B cell (primary cell): Measurements from ENCODE around the gene IRF7. TPM values are rescaled to one million over a fixed set of nuclear protein-coding genes. Genes with fewer than 3 reads are reported as not detected.
"Not testable (repeated sequence)": the region's sequence is repeated elsewhere in the genome, so short reads cannot be mapped to it uniquely, and the experiment has no call there.

Source experiments
- ATAC-seq: fragments of 200-7000 bp; cut with Tn5 transposase; one replicate; pipeline ENCODE4 v1.10.0; 2021; ENCODE audit warnings: low read depth, mild to moderate bottlenecking, moderate number of reproducible peaks, moderate library complexity
- CTCF ChIA-PET: fragments of 350-600 bp; sonication (Branson Sonifier 250); formaldehyde crosslinking; loops from one replicate; lab custom pipeline; 2021; ENCODE audit warnings: antibody characterized with exemption, inconsistent platforms; lab: Charles Lee
- POLR2A ChIA-PET: fragments of 350-600 bp; sonication (Branson Sonifier 250); formaldehyde crosslinking; loops from one replicate; lab custom pipeline; 2021; ENCODE audit warnings: antibody characterized with exemption; lab: Charles Lee
- DNase-seq: peaks from one replicate; pipeline ENCODE4 v3.0.0; 2013
- H2AFZ ChIP-seq: 2 replicates; pipeline ENCODE4 v1.6.1; 2012; ENCODE audit warnings: mild to moderate bottlenecking, low read depth, low read length; ENCODE audit not compliant: insufficient read depth, poor library complexity, severe bottlenecking
- H3K27ac ChIP-seq, 2 donors: 1 replicate in 1 of 2; 2 replicates in 1 of 2; pipeline ENCODE4 v1.5.1; 2012 to 2013; ENCODE audit warnings: low read length in 2 of 2, mild to moderate bottlenecking in 2 of 2, moderate library complexity in 1 of 2
- H3K27me3 ChIP-seq, 4 experiments: fragments of 200-600 bp in 1 of 4; sonication (generic) in 1 of 4; replicated peaks in 1 of 4; 1 replicate in 2 of 4; 2 replicates in 2 of 4; pipeline versions ENCODE4 v1.6.1 to v1.7.0; 2013 to 2016; ENCODE audit warnings: low read length in 3 of 4, mild to moderate bottlenecking in 2 of 4, mixed read lengths in 1 of 4, moderate library complexity in 1 of 4; ENCODE audit not compliant: insufficient read depth in 4 of 4, control insufficient read depth in 3 of 4; ENCODE audit errors: control extremely low read depth in 1 of 4
- H3K36me3 ChIP-seq, 2 experiments: replicated peaks in 1 of 2; 1 replicate in 1 of 2; 2 replicates in 1 of 2; pipeline versions ENCODE4 v1.6.1 to v1.7.1; 2013; ENCODE audit warnings: low read length in 1 of 2; ENCODE audit not compliant: insufficient read depth in 2 of 2, control insufficient read depth in 1 of 2; ENCODE audit errors: control extremely low read depth in 1 of 2, extremely low read depth in 1 of 2
- H3K4me1 ChIP-seq, 2 donors: fragments of 200-600 bp in 1 of 2; sonication (generic) in 1 of 2; 1 replicate in 1 of 2; 2 replicates in 1 of 2; pipeline versions ENCODE4 v1.5.1 to v1.6.1; 2013 to 2017; ENCODE audit warnings: low read length in 2 of 2; ENCODE audit not compliant: control insufficient read depth in 2 of 2, insufficient read depth in 2 of 2
- H3K4me2 ChIP-seq: replicated peaks from 2 replicates; pipeline ENCODE3; 2012; ENCODE audit warnings: mild to moderate bottlenecking, low read depth, low read length; ENCODE audit not compliant: poor library complexity, severe bottlenecking
- H3K4me3 ChIP-seq, 5 experiments: fragments of 200-600 bp in 1 of 5; sonication (generic) in 1 of 5; 1 replicate in 3 of 5; 2 replicates in 2 of 5; pipeline versions ENCODE4 v1.5.1 to v1.7.0; 2011 to 2016; ENCODE audit warnings: low read length in 4 of 5, mild to moderate bottlenecking in 4 of 5, low read depth in 2 of 5, control low read depth in 1 of 5, moderate library complexity in 1 of 5; ENCODE audit not compliant: insufficient read depth in 1 of 5; ENCODE audit errors: control extremely low read depth in 1 of 5, extremely low read depth in 1 of 5
- H3K79me2 ChIP-seq: fragments of 200-600 bp; sonication (generic); one replicate; pipeline ENCODE4 v1.6.0; 2016; ENCODE audit warnings: low read length; ENCODE audit not compliant: control insufficient read depth, insufficient read depth
- H3K9ac ChIP-seq: fragments of 200-600 bp; sonication (generic); 2 replicates; pipeline ENCODE4 v1.6.1; 2017; ENCODE audit warnings: mild to moderate bottlenecking, low read length, moderate library complexity
- H3K9me3 ChIP-seq, 3 donors: one replicate each; pipeline versions ENCODE4 v1.6.1 to v1.7.1; 2013; ENCODE audit warnings: low read length in 2 of 3; ENCODE audit not compliant: control insufficient read depth in 2 of 3, insufficient read depth in 1 of 3; ENCODE audit errors: control extremely low read depth in 1 of 3
- H4K20me1 ChIP-seq: 2 replicates; pipeline ENCODE4 v1.6.0; 2012; ENCODE audit warnings: mild to moderate bottlenecking, low read length; ENCODE audit not compliant: insufficient read depth, control insufficient read depth, poor library complexity, severe bottlenecking
- H3K27ac Mint-ChIP-seq: one replicate; pipeline ENCODE4 v1.8.0; 2021; ENCODE audit warnings: mixed read lengths
- H3K27me3 Mint-ChIP-seq: one replicate; pipeline ENCODE4 v1.8.0; 2021; ENCODE audit warnings: mixed read lengths
- H3K4me1 Mint-ChIP-seq: one replicate; pipeline ENCODE4 v1.8.0; 2021; ENCODE audit warnings: mixed read lengths
- H3K4me3 Mint-ChIP-seq: one replicate; pipeline ENCODE4 v1.8.0; 2021; ENCODE audit warnings: mixed read lengths
- H3K9me3 Mint-ChIP-seq: one replicate; pipeline ENCODE4 v1.8.0; 2022; ENCODE audit warnings: mixed read lengths; ENCODE audit not compliant: insufficient read depth
- CTCF ChIP-seq: fragments of 200-600 bp; IDR thresholded peaks from one replicate; pipeline ENCODE4 v1.8.0; 2022; ENCODE audit warnings: antibody characterized with exemption, mild to moderate bottlenecking
- EZH2 ChIP-seq: IDR thresholded peaks from 2 replicates; pipeline ENCODE4 v1.6.1; 2012; ENCODE audit warnings: borderline replicate concordance, low read depth, mild to moderate bottlenecking, moderate library complexity, low read length; ENCODE audit not compliant: insufficient read depth, poor library complexity, severe bottlenecking
- WGBS: methylation state at CpG from one replicate; pipeline ENCODE4 v1.1.5; 2013; ENCODE audit warnings: missing lambda C conversion rate; ENCODE audit not compliant: insufficient coverage; 5-methylcytosine and 5-hydroxymethylcytosine counted together
- intact Hi-C: fragments of 100-400 bp; cut with micrococcal nuclease; formaldehyde crosslinking; loops from one replicate; pipeline ENCODE4 v1.10.0; 2022
- polyA plus RNA-seq: library from polyadenylated mRNA; depleted of rRNA; stranded (reverse); fragments of >200 nt; gene quantifications from 2 replicates; pipeline ENCODE4 v1.2.3, GENCODE V29; 2012
- total RNA-seq, 2 donors: library from RNA; stranded (reverse); fragments of 120-200 nt in 1 of 2; gene quantifications; 1 replicate in 1 of 2; 2 replicates in 1 of 2; pipeline versions ENCODE4 v1.2.3 to v1.2.4, GENCODE V29; 2013 to 2022

Gene IRF7
- total and polyA plus RNA-seq, 2 donors (not counting 1 experiment from before 2014, with no cell fraction given), result 136 to 184 TPM

DNA sequence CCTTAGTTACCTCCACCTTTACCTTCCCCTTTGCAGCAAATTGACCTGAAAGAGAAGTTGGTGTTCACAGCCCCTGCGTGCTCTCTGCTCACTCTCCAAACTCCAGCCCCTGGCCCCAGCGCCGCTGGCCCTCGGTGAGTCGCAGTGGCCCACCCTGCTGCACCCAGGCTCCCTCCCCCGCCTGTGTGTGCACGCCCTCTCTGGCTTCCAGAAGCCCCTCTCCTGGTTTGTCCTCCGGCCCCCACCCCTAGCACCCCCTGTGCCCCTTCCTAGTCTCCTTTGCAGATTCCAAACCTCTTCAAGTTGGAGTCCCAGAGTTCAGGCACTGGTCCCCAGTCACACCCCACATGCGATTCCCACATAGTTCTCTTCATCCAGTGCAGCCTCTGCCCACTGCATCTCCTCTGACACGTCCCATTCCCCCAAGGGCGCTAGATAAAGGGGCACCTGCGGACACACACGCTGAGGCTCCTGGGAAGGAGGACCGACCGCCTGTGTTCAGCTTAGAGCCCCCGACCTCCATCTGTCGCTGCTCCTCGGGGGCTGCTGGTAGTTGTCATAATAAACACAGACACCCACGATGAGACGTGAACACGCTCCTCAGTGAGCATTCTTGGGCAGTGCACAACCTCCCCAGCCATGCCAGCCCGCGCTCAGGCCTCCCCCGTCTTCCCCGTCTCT is 41.0 kb downstream of the IRF7 start:
- Histone ChIP-seq H4K20me1 (peaks cover 39% of the 10 kb centered on the region), H3K79me2 (peaks cover 31% of the 10 kb centered on the region), H3K36me3 (peaks cover 0 to 1% of the 10 kb centered on the region in 2 experiments), H3K9me3 (peaks cover 0 to 3% (median 0%) of the 10 kb centered on the region in 3 donors), H3K9ac (peak overlapping the region; percentile 68), H3K27me3 (peaks cover 0 to 18% (median 9%) of the 10 kb centered on the region in 4 experiments), H3K4me3 (peak overlapping the region in 4 of 5 experiments; percentile 45 to 69 (median 60)), H3K4me2 (peak overlapping the region; percentile 98), H3K27ac (no peak overlapping the region), H3K4me1 (peaks cover 30 to 39% of the 10 kb centered on the region in 2 donors), H2AFZ (peak overlapping the region; percentile 91)
- H3K4me3 Mint-ChIP-seq, result peak overlapping the region; percentile 88
- ChIA-PET POLR2A (interaction anchor here (1.1 to 1.8 kb wide), 6 partner anchors 8 to 122 kb away, joined by 3 to 26 read pairs (median 10); partner anchors contain the start of genes DEAF1, HRAS, IRF7 and LRRC56), CTCF (interaction anchor here (0.7 to 1.2 kb wide), 3 partner anchors 20 to 153 kb away, joined by 3 read pairs; no protein-coding TSS in a partner anchor)
- peak overlapping the region; percentile 88 for H3K27ac Mint-ChIP-seq
- WGBS, result 23% methylated on average over 25 of the region's 25 CpGs
- no peaks in the 10 kb centered on the region for H3K9me3 Mint-ChIP-seq
- ATAC-seq (no peak), DNase-seq (no peak)
- intact Hi-C loops, result loop anchor here (1.0 to 10.0 kb wide), 2 partner anchors 14 to 810 kb away; partner anchors contain the start of genes BRSK2, LMNTD2 and RASSF7
- H3K27me3 Mint-ChIP-seq, result peaks cover 15% of the 10 kb centered on the region
- H3K4me1 Mint-ChIP-seq, result peaks cover 38% of the 10 kb centered on the region
- TF ChIP-seq CTCF (no peak), EZH2 (no peak)

DNA sequence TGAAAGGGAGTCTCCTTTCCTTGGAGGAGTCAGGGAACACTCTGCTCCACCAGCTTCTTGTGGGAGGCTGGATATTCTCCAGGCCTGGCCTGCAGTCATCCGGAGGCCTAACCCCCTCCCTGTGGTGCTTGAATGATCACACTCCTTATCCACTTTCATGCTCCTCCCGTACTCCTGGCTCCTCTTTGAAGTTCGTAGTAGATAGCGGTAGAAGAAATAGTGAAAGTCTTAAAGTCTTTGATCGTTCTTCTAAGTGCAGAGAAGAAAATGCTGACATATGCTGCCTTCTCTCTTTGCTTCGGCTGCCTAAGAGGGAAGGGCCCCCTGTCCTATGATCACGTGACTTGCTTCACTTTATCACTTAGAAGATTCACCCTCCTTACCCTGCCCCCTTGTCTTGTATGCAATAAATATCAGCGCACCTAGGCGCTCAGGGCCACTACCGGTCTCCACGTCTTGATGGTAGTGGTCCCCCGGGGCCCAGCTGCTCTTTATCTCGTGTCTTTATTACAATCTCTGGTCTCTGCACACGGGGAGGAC is 41.6 kb downstream of the IRF7 start:
- H3K27ac Mint-ChIP-seq, ATAC-seq, H2AFZ ChIP-seq, H3K36me3 ChIP-seq, H3K9ac ChIP-seq, H3K9me3 Mint-ChIP-seq, H3K9me3 ChIP-seq, POLR2A ChIA-PET, H3K27ac ChIP-seq, H3K4me3 ChIP-seq, CTCF ChIA-PET, DNase-seq: not testable (repeated sequence)
- Histone ChIP-seq H3K4me1 (peaks cover 30 to 39% of the 10 kb centered on the region in 2 donors), H3K27me3 (peaks cover 0 to 18% (median 9%) of the 10 kb centered on the region in 4 experiments), H4K20me1 (peaks cover 32% of the 10 kb centered on the region), H3K79me2 (peaks cover 24% of the 10 kb centered on the region), H3K4me2 (peak overlapping the region; percentile 98)
- Mint-ChIP-seq H3K27me3 (peaks cover 15% of the 10 kb centered on the region), H3K4me3 (peak overlapping the region; percentile 88), H3K4me1 (peaks cover 33% of the 10 kb centered on the region)
- intact Hi-C loops, result loop anchor here (10.0 kb wide), 1 partner anchor 811 kb away; the partner anchor contains the start of gene BRSK2
- 59% methylated on average over 9 of the region's 14 CpGs for WGBS
